GM10266 (cell line): ENCODE results near the gene OPA1.

Experiments used
- DNase-seq: peaks from one replicate; pipeline ENCODE4 v3.0.0; 2012; ENCODE audit errors: extremely low spot score
- TF ChIP-seq, protein P1 (sequence below): IDR thresholded peaks from 2 replicates; pipeline ENCODE4 v1.5.1; 2012; ENCODE audit warnings: mild to moderate bottlenecking, low read depth; ENCODE audit not compliant: control insufficient read depth, insufficient read depth; ENCODE audit errors: missing control alignments

The OPA1 gene

DNA sequence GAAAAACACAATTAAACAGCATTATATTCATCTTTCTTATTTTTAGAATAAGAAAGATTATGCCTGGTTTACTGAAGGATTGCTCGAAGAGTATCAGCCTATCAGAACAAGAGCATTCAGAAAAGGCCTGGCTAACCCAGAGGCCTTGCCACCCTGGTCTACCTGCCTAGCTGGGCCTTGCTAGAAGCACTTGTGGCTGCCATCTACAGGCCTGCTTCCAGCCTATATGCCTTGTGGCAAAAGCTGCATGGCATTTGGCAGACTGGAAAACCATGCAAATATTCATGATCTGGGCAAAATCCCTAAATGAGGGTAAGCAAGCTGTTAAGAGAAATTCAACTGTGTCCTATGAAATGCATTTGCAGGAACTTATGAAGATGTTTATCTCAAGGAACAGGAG lies 29.0 kb upstream of the OPA1 start:
- no peak for DNase-seq
- TF ChIP-seq, protein P1, sequence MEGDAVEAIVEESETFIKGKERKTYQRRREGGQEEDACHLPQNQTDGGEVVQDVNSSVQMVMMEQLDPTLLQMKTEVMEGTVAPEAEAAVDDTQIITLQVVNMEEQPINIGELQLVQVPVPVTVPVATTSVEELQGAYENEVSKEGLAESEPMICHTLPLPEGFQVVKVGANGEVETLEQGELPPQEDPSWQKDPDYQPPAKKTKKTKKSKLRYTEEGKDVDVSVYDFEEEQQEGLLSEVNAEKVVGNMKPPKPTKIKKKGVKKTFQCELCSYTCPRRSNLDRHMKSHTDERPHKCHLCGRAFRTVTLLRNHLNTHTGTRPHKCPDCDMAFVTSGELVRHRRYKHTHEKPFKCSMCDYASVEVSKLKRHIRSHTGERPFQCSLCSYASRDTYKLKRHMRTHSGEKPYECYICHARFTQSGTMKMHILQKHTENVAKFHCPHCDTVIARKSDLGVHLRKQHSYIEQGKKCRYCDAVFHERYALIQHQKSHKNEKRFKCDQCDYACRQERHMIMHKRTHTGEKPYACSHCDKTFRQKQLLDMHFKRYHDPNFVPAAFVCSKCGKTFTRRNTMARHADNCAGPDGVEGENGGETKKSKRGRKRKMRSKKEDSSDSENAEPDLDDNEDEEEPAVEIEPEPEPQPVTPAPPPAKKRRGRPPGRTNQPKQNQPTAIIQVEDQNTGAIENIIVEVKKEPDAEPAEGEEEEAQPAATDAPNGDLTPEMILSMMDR = peak; percentile 11

GRCh38 chr3:193569119-193569518 lies 23.9 kb upstream of the OPA1 start:
- TF ChIP-seq, protein P1 = no peak
- no peak for DNase-seq

DNA sequence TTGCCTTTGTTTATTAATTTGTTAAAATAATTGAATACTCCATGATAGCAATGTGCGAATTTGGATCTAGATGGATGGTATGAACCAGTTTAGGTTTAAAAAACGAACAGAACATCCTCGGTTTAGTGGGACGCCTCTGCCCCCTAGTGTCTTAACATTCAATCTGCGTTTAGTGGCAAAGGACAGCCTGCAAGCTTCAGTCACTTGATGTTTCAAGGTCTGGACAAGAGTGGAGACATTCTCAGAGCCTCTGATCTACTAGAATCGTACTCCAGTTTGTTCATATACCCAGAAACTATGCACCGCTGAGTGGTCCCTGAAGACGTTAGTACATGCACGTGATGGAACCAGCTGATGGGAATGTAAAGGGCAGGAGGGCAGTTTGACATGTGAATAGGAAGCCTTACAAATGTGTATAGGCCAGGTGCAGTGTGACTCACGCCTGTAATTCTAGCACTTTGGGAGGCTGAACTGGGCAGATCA lies 20.5 kb upstream of the OPA1 start:
- DNase-seq = peak; percentile 58
- TF ChIP-seq, protein P1 = peak; percentile 92

DNA sequence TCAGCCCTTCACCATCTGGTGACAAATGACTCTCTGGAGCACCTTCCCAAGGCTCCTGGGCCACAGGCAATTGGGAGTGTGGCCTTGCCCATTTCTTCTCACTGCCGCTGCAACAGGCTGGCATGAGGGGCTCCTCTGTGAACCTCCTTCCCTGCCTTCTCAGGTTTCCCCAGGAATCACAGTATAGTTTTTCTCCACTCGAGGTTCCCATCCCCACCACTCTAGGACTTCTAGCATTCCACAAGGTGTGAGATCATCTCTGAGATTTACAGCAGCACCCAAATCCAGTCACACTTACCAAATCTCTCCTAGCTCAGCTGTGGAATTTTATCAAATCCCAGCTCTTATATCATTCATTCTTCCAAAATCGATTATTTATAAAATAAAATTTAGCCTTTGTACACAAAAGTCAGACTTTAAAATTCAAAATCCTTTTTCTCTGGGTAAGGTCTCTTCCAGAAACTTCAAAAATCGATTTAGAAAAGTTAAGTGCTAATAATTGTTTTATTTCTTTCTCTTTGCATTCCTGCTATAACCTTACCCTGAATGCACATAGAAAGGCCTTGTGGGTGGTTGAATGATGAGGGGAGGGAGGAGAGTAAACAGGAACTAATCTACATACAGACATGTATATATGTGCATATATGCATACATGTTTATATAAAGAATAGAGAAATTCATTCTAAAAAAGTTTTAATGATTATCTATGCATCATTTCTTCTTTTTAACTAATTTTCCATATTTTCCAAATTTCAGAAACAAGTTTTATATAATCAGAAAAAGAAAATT lies 19.4 kb upstream of the OPA1 start:
- TF ChIP-seq, protein P1 = no peak
- DNase-seq = no peak

GRCh38 chr3:193574488-193575070 lies 18.4 kb upstream of the OPA1 start:
- TF ChIP-seq, protein P1 = no peak
- no peak for DNase-seq

GRCh38 chr3:193585530-193585929 lies 7.5 kb upstream of the OPA1 start:
- no peak for DNase-seq
- TF ChIP-seq, protein P1 = no peak

GRCh38 chr3:193586526-193586925 lies 6.5 kb upstream of the OPA1 start:
- DNase-seq = no peak
- TF ChIP-seq, protein P1 = no peak
